ENCODE measurements around the gene A4GALT.
"Not testable (repeated sequence)": the region's sequence is repeated elsewhere in the genome, so short reads cannot be mapped to it uniquely, and the experiment has no call there.

The A4GALT gene

GRCh38 chr22:42670046-42670445 lies 50.6 kb downstream of the A4GALT start:
- Mint-ChIP-seq H3K4me3 (no peak overlapping the region), H3K27me3 (no peaks in the 10 kb centered on the region), H3K36me3 (ENCODE audit: low read depth) (no peaks in the 10 kb centered on the region), H3K9me3 (no peaks in the 10 kb centered on the region), H3K4me1 (peaks cover 11% of the 10 kb centered on the region), H3K27ac (no peak overlapping the region)
- ATAC-seq = no peak
- no peak for DNase-seq

DNA sequence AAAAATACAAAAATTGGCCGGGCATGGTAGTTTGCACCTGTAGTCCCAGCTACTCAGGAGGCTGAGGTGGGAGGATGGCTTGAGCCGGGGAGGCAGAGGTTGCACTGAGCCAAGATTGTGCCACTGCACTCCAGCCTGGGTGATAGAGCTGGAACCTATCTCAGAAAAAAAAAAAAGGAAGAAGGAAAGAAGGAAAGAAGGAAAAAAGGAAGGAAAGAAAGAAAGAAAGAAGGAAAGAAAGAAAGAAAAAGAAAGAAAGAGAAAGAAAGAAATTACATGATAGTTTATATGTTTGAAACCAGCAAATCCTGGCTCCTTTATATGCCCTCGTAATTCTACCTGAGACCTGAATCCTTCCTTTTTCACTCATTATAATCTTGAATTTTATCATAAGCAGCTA lies 54.3 kb downstream of the A4GALT start:
- not testable (repeated sequence) for H3K36me3 Mint-ChIP-seq (ENCODE audit: low read depth); H3K27me3 Mint-ChIP-seq

GRCh38 chr22:42664976-42665831 lies 55.5 kb downstream of the A4GALT start:
- ATAC-seq = no peak

More for the DNA sequence above, 54.3 kb downstream of the A4GALT start:
- not testable (repeated sequence) for H3K9me3 Mint-ChIP-seq, ATAC-seq, DNase-seq, H3K27ac Mint-ChIP-seq, H3K4me3 Mint-ChIP-seq
- H3K4me1 Mint-ChIP-seq = peaks cover 13% of the 10 kb centered on the region

GRCh38 chr22:42661985-42662831 lies 58.5 kb downstream of the A4GALT start:
- Mint-ChIP-seq H3K4me3 (peak overlapping the region; percentile 40), H3K4me1 (peaks cover 11% of the 10 kb centered on the region), H3K9me3 (no peaks in the 10 kb centered on the region), H3K36me3 (ENCODE audit: low read depth) (no peaks in the 10 kb centered on the region), H3K27me3 (peaks cover 6% of the 10 kb centered on the region), H3K27ac (no peak overlapping the region)
- DNase-seq (peak; percentile 86), ATAC-seq (peak; percentile 84)

More at GRCh38 chr22:42664976-42665831, 55.5 kb downstream of the A4GALT start:
- Mint-ChIP-seq H3K36me3 (ENCODE audit: low read depth) (no peaks in the 10 kb centered on the region), H3K9me3 (no peaks in the 10 kb centered on the region), H3K27ac (peak overlapping the region; percentile 54), H3K27me3 (peaks cover 6% of the 10 kb centered on the region), H3K4me3 (no peak overlapping the region), H3K4me1 (peaks cover 6% of the 10 kb centered on the region)
- DNase-seq = no peak

- ATAC-seq (no peak), DNase-seq (no peak)
- no peaks in the 10 kb centered on the region for H3K9me3 Mint-ChIP-seq
- H3K4me3 Mint-ChIP-seq = no peak overlapping the region
- H3K27ac Mint-ChIP-seq = no peak overlapping the region
- no peaks in the 10 kb centered on the region for H3K36me3 Mint-ChIP-seq (ENCODE audit: low read depth)
- peaks cover 2% of the 10 kb centered on the region for H3K27me3 Mint-ChIP-seq
- H3K4me1 Mint-ChIP-seq = peaks cover 7% of the 10 kb centered on the region
Measured at GRCh38 chr22:42656578-42656977, 64.1 kb downstream of the A4GALT start.

DNA sequence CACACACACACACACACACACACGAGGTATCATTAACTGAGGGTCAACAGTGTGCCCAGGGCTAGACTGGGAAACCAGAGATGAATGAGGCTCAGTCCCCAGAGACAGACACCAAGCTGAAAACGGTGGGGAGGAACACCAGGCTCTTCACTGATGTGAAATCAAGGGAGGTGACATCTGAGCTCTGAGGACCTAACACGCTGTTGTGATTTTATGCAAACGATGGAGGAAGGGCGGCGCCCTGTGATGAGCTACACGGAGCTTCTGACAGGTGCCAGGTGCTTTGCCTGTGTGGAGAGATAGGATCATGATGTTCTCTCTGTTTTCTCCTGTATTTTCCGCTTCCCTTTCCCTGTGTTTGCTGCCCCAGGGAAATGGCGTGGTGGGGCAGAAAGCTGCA lies 65.0 kb downstream of the A4GALT start:
- H3K4me1 Mint-ChIP-seq = peaks cover 7% of the 10 kb centered on the region
- H3K36me3 Mint-ChIP-seq (ENCODE audit: low read depth) = no peaks in the 10 kb centered on the region
- no peak overlapping the region for H3K27ac Mint-ChIP-seq
- H3K4me3 Mint-ChIP-seq = no peak overlapping the region
- no peak for DNase-seq
- H3K9me3 Mint-ChIP-seq = no peaks in the 10 kb centered on the region
- no peak for ATAC-seq
- H3K27me3 Mint-ChIP-seq = peaks cover 2% of the 10 kb centered on the region

DNA sequence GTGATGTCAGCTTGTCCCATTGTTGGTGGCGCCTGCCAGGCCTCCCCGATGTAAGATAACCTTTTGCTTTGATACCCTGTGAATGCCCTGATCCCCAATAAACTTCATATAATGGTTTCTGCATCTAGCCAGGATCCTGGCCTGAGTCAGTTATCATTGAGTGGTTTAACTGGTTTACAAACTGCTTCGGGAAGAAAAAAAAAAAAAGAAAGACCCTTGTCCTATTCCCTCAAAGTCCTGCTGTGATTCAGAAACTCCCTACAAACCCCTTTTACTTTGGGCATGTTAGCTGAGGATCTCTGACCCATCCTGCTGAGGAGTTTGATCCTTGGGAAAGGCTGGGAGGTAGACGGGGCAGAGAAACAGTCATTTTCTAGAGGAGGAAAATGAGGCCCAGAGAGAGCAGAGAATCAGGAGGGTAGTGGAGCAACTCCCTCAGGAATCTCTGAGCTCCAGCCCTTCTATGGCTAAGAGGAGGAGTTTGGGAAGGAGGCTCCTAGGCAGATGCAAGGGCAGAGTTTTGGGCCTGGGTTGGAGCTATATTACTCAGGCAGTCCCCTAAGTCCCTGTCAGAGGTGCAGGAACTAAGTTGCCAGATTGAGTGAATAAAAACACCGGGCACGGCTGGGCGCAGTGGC lies 66.1 kb downstream of the A4GALT start:
- Mint-ChIP-seq H3K27ac (no peak overlapping the region), H3K4me3 (no peak overlapping the region), H3K27me3 (peaks cover 2% of the 10 kb centered on the region), H3K9me3 (no peaks in the 10 kb centered on the region), H3K4me1 (peaks cover 7% of the 10 kb centered on the region), H3K36me3 (ENCODE audit: low read depth) (no peaks in the 10 kb centered on the region)
- no peak for DNase-seq
- no peak for ATAC-seq

DNA sequence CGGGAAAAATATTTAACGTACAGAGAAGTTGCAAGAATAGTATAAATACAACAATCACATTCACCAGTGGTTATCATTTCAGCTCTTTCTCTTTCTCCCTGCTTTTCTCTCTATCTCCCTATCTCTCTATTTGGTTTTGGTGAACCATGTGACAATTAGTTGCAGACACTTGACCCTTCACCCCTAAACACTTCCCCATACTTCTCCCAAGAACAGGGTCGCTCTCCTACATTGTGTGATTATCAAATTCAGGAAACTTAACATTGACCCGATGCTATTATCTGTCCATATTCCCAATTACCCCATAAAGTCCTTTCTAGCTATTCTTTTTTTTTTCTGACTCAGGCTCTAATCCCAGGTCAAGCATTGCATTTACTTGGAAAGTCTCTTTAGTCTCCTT lies 66.7 kb downstream of the A4GALT start:
- Mint-ChIP-seq H3K36me3 (ENCODE audit: low read depth) (no peaks in the 10 kb centered on the region), H3K9me3 (no peaks in the 10 kb centered on the region), H3K4me1 (peaks cover 7% of the 10 kb centered on the region), H3K4me3 (no peak overlapping the region), H3K27ac (no peak overlapping the region), H3K27me3 (peaks cover 2% of the 10 kb centered on the region)
- no peak for ATAC-seq
- no peak for DNase-seq

DNA sequence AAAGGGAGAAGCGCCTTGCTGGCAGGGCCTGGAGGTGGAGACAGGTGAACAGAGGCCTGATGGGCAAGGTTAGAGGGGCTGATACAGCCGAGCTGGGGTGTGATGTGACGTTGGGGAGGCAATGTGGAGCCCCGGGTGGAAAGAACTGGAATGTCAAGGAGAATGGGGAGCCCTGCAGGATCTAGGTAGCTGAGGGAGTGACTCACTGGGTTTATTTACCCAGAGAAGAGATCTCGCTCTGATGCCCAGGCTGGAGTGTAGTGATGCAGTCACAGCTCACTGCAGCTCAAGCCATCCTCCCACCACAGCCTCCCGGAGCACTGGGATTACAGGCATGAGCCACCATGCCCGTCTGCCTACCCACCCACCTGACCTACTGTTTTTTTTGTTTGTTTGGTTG lies 69.5 kb downstream of the A4GALT start:
- H3K27me3 Mint-ChIP-seq = peaks cover 2% of the 10 kb centered on the region
- DNase-seq (no peak), ATAC-seq (no peak)
- H3K9me3 Mint-ChIP-seq = no peaks in the 10 kb centered on the region
- H3K27ac Mint-ChIP-seq = no peak overlapping the region
- no peaks in the 10 kb centered on the region for H3K36me3 Mint-ChIP-seq (ENCODE audit: low read depth)
- peak overlapping the region; percentile 15 for H3K4me3 Mint-ChIP-seq
- peaks cover 24% of the 10 kb centered on the region for H3K4me1 Mint-ChIP-seq

- DNase-seq (peak; percentile 87), ATAC-seq (peak; percentile 83)
- Mint-ChIP-seq H3K4me1 (peaks cover 35% of the 10 kb centered on the region), H3K36me3 (ENCODE audit: low read depth) (no peaks in the 10 kb centered on the region), H3K4me3 (peak within 1 kb of the TSS; percentile 100), H3K27me3 (no peaks in the 10 kb centered on the region), H3K27ac (peak within 1 kb of the TSS; percentile 97), H3K9me3 (no peaks in the 10 kb centered on the region)
Measured at GRCh38 chr22:42649246-42650099, 71.2 kb downstream of the A4GALT start, which contains the start of gene CYB5R3. CYB5R3 (minus strand) TSS chr22:42649392; CDS start chr22:42649315, 77 bp downstream.

- Mint-ChIP-seq H3K9me3 (no peaks in the 10 kb centered on the region), H3K36me3 (ENCODE audit: low read depth) (no peaks in the 10 kb centered on the region), H3K27ac (peak overlapping the region; percentile 97), H3K27me3 (no peaks in the 10 kb centered on the region), H3K4me3 (peak overlapping the region; percentile 100), H3K4me1 (peaks cover 39% of the 10 kb centered on the region)
- ATAC-seq = peak; percentile 62
- peak; percentile 38 for DNase-seq
Measured at GRCh38 chr22:42648368-42649245, 72.1 kb downstream of the A4GALT start.

- H3K4me3 Mint-ChIP-seq = peak overlapping the region; percentile 100
- peaks cover 40% of the 10 kb centered on the region for H3K4me1 Mint-ChIP-seq
- H3K27me3 Mint-ChIP-seq = no peaks in the 10 kb centered on the region
- no peak for ATAC-seq
- H3K9me3 Mint-ChIP-seq = no peaks in the 10 kb centered on the region
- no peak for DNase-seq
- H3K27ac Mint-ChIP-seq = peak overlapping the region; percentile 97
- H3K36me3 Mint-ChIP-seq (ENCODE audit: low read depth) = no peaks in the 10 kb centered on the region
Measured at GRCh38 chr22:42648017-42648367, 72.7 kb downstream of the A4GALT start.

Measured in activated naive CD8-positive, alpha-beta T cell treated with anti-CD3 and anti-CD28 coated beads, Interleukin-2, amount 50 U/mL, for 24 hours (primary cell).